Stimulated activated CD8-positive, alpha-beta memory T cell treated with anti-CD3 and anti-CD28 coated beads, Interleukin-12 subunit alpha, Interleukin-12 subunit beta, amount 100 ng/mL, for 4 hours (primary cell): ENCODE results near the gene BCAS3.

Experiments used
- DNase-seq: peaks from one replicate; pipeline ENCODE4 v3.0.0-alpha.2; 2020; ENCODE audit warnings: low read depth

BCAS3 gene

GRCh38 chr17:61065263-61065773 is 387.7 kb downstream of the BCAS3 start:
- DNase-seq: no peak

- DNase-seq: no peak
Observed at GRCh38 chr17:61066062-61066461, 388.4 kb downstream of the BCAS3 start.

GRCh38 chr17:61070649-61071048 is 393.0 kb downstream of the BCAS3 start:
- no peak for DNase-seq

- DNase-seq: no peak
Observed at GRCh38 chr17:61072648-61073047, 395.0 kb downstream of the BCAS3 start.

- no peak for DNase-seq
Observed at GRCh38 chr17:61073131-61073530, 395.5 kb downstream of the BCAS3 start.

GRCh38 chr17:61073799-61074513 is 396.3 kb downstream of the BCAS3 start:
- no peak for DNase-seq

GRCh38 chr17:61075988-61076387 is 398.3 kb downstream of the BCAS3 start:
- no peak for DNase-seq

- DNase-seq: no peak
Observed at GRCh38 chr17:61076621-61077031, 399.0 kb downstream of the BCAS3 start.

- DNase-seq: no peak
Observed at GRCh38 chr17:61081959-61082358, 404.3 kb downstream of the BCAS3 start.

GRCh38 chr17:61084260-61084659 is 406.6 kb downstream of the BCAS3 start:
- no peak for DNase-seq

GRCh38 chr17:61087024-61087423 is 409.4 kb downstream of the BCAS3 start:
- no peak for DNase-seq

GRCh38 chr17:61088556-61088955 is 410.9 kb downstream of the BCAS3 start:
- no peak for DNase-seq

GRCh38 chr17:61091096-61091495 is 413.4 kb downstream of the BCAS3 start:
- no peak for DNase-seq

GRCh38 chr17:61097781-61098180 is 420.1 kb downstream of the BCAS3 start:
- DNase-seq: no peak

GRCh38 chr17:61106354-61106753 is 428.7 kb downstream of the BCAS3 start:
- DNase-seq: no peak

- no peak for DNase-seq
Observed at GRCh38 chr17:61116577-61116976, 438.9 kb downstream of the BCAS3 start.

- DNase-seq: no peak
Observed at GRCh38 chr17:61117983-61118382, 440.3 kb downstream of the BCAS3 start.

- DNase-seq: no peak
Observed at GRCh38 chr17:61118871-61119270, 441.2 kb downstream of the BCAS3 start.

GRCh38 chr17:61122326-61122913 is 444.8 kb downstream of the BCAS3 start:
- DNase-seq: no peak

- no peak for DNase-seq
Observed at GRCh38 chr17:61124562-61124961, 446.9 kb downstream of the BCAS3 start.

GRCh38 chr17:61126473-61127249 is 449.0 kb downstream of the BCAS3 start:
- no peak for DNase-seq

- no peak for DNase-seq
Observed at GRCh38 chr17:61127960-61128359, 450.3 kb downstream of the BCAS3 start.

- no peak for DNase-seq
Observed at GRCh38 chr17:61128661-61129115, 451.0 kb downstream of the BCAS3 start.
